ENCODE measurements around the gene EMID1. TPM values are rescaled to one million over a fixed set of nuclear protein-coding genes. Genes with fewer than 3 reads are reported as not detected.

Gene EMID1
- total RNA-seq, 3 donors from 2014 or later (not counting 1 experiment from before 2014, with no cell fraction given) = 0.59 to 1.3 (median 0.65) TPM

- Mint-ChIP-seq H3K27ac (no peak overlapping the region), H3K36me3 (no peaks in the 10 kb centered on the region), H3K4me1 (no peaks in the 10 kb centered on the region), H3K4me3 (no peak overlapping the region), H3K9me3 (no peaks in the 10 kb centered on the region), H3K27me3 (ENCODE audit: low read depth in 2 of 2) (no peaks in the 10 kb centered on the region)
- intact Hi-C loops (cut with micrococcal nuclease) = no loop called here
- TF ChIP-seq CTCF (IDR thresholded peaks at IDR 0.05) = no peak
- Histone ChIP-seq H3K4me3 (ENCODE audit: low read length) (no peak overlapping the region), H3K27ac (ENCODE audit: low read length) (no peak overlapping the region), H3K9me3 (ENCODE audit: control insufficient read depth, insufficient read depth, low read length) (no peaks in the 10 kb centered on the region), H3K4me1 (ENCODE audit: control insufficient read depth, insufficient read depth, low read length) (no peaks in the 10 kb centered on the region), H3K36me3 (ENCODE audit: control insufficient read depth, insufficient read depth, low read length) (no peaks in the 10 kb centered on the region), H3K27me3 (ENCODE audit: control insufficient read depth, insufficient read depth, low read length) (no peaks in the 10 kb centered on the region)
- 92% methylated on average over 11 of the region's 11 CpGs for WGBS (ENCODE audit: insufficient coverage)
- DNase-seq (no peak), ATAC-seq (no peak)
These were observed 53.7 kb downstream of the EMID1 start for GRCh38 chr22:29259253-29259899.

GRCh38 chr22:29260031-29260560 is 54.4 kb downstream of the EMID1 start:
- intact Hi-C loops (cut with micrococcal nuclease) = loop anchor here (10.0 kb wide), 1 partner anchor 1345 kb away; the partner anchor contains the start of gene PITPNB
- no peak for TF ChIP-seq CTCF (IDR thresholded peaks at IDR 0.05)
- Mint-ChIP-seq H3K36me3 (no peaks in the 10 kb centered on the region), H3K4me3 (no peak overlapping the region), H3K27me3 (ENCODE audit: low read depth in 2 of 2) (no peaks in the 10 kb centered on the region), H3K9me3 (no peaks in the 10 kb centered on the region), H3K4me1 (no peaks in the 10 kb centered on the region), H3K27ac (no peak overlapping the region)
- no peak overlapping the region for H3K4me3 ChIP-seq (ENCODE audit: low read length)
- 97% methylated on average over 13 of the region's 13 CpGs for WGBS (ENCODE audit: insufficient coverage)
- ATAC-seq = no peak
- peaks cover under 1% of the 10 kb centered on the region for H3K36me3 ChIP-seq (ENCODE audit: control insufficient read depth, insufficient read depth, low read length)
- no peaks in the 10 kb centered on the region for H3K9me3 ChIP-seq (ENCODE audit: control insufficient read depth, insufficient read depth, low read length)
- DNase-seq = no peak
- H3K27me3 ChIP-seq (ENCODE audit: control insufficient read depth, insufficient read depth, low read length) = no peaks in the 10 kb centered on the region
- no peaks in the 10 kb centered on the region for H3K4me1 ChIP-seq (ENCODE audit: control insufficient read depth, insufficient read depth, low read length)
- no peak overlapping the region for H3K27ac ChIP-seq (ENCODE audit: low read length)

DNA sequence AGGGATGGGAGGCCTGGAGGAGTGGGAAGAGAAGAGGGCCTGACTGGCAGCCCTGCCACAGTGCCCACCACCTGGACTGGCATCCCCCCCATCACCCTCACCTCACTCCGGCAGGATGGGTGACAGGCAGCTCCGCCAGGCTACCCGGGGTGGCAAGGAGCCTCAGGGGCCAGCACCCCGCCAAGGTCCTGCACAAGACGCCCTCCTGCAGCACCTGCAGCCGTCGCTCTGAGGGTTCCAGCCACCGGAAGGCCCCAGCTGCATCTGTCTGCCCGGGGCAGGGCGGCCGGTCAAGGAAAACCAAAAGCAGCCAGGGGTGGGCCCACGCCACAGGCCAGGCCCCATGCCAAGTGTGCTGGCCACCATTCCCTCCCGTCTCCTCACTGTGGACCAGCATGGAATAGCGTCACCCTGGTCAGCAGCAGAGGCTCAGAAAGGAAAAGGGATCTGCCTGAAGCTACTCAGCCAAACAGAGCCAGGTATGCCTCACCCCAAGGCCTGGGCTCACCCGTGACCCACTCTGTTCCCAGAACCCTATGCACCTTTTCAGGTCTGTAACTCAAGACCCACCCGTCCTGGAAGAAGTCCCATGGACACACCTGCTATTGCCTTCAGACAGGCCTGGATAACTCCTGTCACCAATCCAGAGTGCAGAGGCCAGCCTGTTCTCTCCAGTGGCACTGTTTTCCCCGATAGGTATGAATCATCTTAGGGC is 55.1 kb downstream of the EMID1 start:
- no peak for ATAC-seq
- no peaks in the 10 kb centered on the region for H3K27me3 Mint-ChIP-seq (ENCODE audit: low read depth in 2 of 2)
- 94% methylated on average over 17 of the region's 17 CpGs for WGBS (ENCODE audit: insufficient coverage)
- H3K36me3 Mint-ChIP-seq = no peaks in the 10 kb centered on the region
- H3K4me3 Mint-ChIP-seq = no peak overlapping the region
- no peaks in the 10 kb centered on the region for H3K9me3 Mint-ChIP-seq
- H3K27me3 ChIP-seq (ENCODE audit: control insufficient read depth, insufficient read depth, low read length) = no peaks in the 10 kb centered on the region
- H3K36me3 ChIP-seq (ENCODE audit: control insufficient read depth, insufficient read depth, low read length) = peaks cover 3% of the 10 kb centered on the region
- no peak overlapping the region for H3K27ac ChIP-seq (ENCODE audit: low read length)
- no peaks in the 10 kb centered on the region for H3K9me3 ChIP-seq (ENCODE audit: control insufficient read depth, insufficient read depth, low read length)
- H3K4me3 ChIP-seq (ENCODE audit: low read length) = no peak overlapping the region
- H3K4me1 ChIP-seq (ENCODE audit: control insufficient read depth, insufficient read depth, low read length) = no peaks in the 10 kb centered on the region
- H3K27ac Mint-ChIP-seq = no peak overlapping the region
- DNase-seq = no peak
- intact Hi-C loops (cut with micrococcal nuclease) = loop anchor here (10.0 kb wide), 1 partner anchor 1346 kb away; the partner anchor contains the start of gene PITPNB
- no peaks in the 10 kb centered on the region for H3K4me1 Mint-ChIP-seq
- TF ChIP-seq CTCF (IDR thresholded peaks at IDR 0.05) = no peak

Measured in natural killer cell (primary cell).